ENCODE data around the gene KCNQ1. TPM values are rescaled to one million over a fixed set of nuclear protein-coding genes. Genes with fewer than 3 reads are reported as not detected.

KCNQ1 gene
- polyA plus RNA-seq, 1 donor from 2014 or later, result not detected

DNA sequence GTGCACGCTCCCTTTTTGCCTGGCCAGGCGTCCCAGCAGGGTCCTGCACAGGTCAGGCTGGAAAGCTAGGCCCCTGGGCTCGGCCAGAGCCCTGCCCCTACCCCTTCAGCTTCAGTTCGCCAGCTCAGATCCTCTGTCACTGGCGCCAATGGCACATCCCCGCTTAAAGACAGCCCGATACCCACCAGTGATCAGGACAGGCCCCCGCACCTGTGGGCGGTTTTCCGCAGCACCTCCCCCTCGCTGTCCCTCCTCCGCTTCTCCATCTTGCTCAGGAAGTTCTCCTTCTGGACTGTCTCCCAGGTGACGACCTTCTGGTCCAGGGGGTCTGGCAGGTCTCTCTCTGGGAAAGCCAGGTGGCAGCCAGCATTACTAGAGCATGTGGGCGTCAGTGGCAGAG, 38.4 kb upstream of the KCNQ1 start:
- Histone ChIP-seq H3K4me2 (ENCODE audit: low read length) (no peak overlapping the region), H3K9ac (ENCODE audit: low read length) (no peak overlapping the region), H3K9me3 (ENCODE audit: low read length) (no peaks in the 10 kb centered on the region), H4K20me1 (ENCODE audit: insufficient read depth) (no peaks in the 10 kb centered on the region), H3K79me2 (replicated peaks; ENCODE audit: insufficient read depth, low read length) (peaks cover 5% of the 10 kb centered on the region), H3F3A (ENCODE audit: insufficient read depth, low read length, poor library complexity, severe bottlenecking) (no peaks in the 10 kb centered on the region), H3K27me3 (ENCODE audit: insufficient read depth, low read depth, low read length) (no peaks in the 10 kb centered on the region), H3K27ac (ENCODE audit: low read length) (no peak overlapping the region), H3K4me3 (ENCODE audit: low read length) (no peak overlapping the region), H2AFZ (ENCODE audit: low read depth, low read length) (no peak overlapping the region), H3K9me2 (ENCODE audit: insufficient read depth, low read length) (no peaks in the 10 kb centered on the region), H3K36me3 (ENCODE audit: insufficient read depth, low read length) (no peaks in the 10 kb centered on the region)
- TF ChIP-seq, protein P1, sequence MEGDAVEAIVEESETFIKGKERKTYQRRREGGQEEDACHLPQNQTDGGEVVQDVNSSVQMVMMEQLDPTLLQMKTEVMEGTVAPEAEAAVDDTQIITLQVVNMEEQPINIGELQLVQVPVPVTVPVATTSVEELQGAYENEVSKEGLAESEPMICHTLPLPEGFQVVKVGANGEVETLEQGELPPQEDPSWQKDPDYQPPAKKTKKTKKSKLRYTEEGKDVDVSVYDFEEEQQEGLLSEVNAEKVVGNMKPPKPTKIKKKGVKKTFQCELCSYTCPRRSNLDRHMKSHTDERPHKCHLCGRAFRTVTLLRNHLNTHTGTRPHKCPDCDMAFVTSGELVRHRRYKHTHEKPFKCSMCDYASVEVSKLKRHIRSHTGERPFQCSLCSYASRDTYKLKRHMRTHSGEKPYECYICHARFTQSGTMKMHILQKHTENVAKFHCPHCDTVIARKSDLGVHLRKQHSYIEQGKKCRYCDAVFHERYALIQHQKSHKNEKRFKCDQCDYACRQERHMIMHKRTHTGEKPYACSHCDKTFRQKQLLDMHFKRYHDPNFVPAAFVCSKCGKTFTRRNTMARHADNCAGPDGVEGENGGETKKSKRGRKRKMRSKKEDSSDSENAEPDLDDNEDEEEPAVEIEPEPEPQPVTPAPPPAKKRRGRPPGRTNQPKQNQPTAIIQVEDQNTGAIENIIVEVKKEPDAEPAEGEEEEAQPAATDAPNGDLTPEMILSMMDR (IDR thresholded peaks at IDR 0.05; ENCODE audit: poor library complexity, severe bottlenecking), result no peak
- no peak for TF ChIP-seq EZH2 (IDR thresholded peaks at IDR 0.05; ENCODE audit: borderline replicate concordance, insufficient read depth, low read length, poor library complexity, severe bottlenecking)
- TF ChIP-seq POLR2AphosphoS5 (IDR thresholded peaks at IDR 0.05), result no peak
- TF ChIP-seq EP300 (conservative IDR thresholded peaks at IDR 0.05; ENCODE audit: poor library complexity, severe bottlenecking), result no peak
- no peak for TF ChIP-seq SMC3 (conservative IDR thresholded peaks at IDR 0.05; ENCODE audit: poor library complexity)
- TF ChIP-seq RAD21 (conservative IDR thresholded peaks at IDR 0.05), result no peak
- TF ChIP-seq, protein P2, sequence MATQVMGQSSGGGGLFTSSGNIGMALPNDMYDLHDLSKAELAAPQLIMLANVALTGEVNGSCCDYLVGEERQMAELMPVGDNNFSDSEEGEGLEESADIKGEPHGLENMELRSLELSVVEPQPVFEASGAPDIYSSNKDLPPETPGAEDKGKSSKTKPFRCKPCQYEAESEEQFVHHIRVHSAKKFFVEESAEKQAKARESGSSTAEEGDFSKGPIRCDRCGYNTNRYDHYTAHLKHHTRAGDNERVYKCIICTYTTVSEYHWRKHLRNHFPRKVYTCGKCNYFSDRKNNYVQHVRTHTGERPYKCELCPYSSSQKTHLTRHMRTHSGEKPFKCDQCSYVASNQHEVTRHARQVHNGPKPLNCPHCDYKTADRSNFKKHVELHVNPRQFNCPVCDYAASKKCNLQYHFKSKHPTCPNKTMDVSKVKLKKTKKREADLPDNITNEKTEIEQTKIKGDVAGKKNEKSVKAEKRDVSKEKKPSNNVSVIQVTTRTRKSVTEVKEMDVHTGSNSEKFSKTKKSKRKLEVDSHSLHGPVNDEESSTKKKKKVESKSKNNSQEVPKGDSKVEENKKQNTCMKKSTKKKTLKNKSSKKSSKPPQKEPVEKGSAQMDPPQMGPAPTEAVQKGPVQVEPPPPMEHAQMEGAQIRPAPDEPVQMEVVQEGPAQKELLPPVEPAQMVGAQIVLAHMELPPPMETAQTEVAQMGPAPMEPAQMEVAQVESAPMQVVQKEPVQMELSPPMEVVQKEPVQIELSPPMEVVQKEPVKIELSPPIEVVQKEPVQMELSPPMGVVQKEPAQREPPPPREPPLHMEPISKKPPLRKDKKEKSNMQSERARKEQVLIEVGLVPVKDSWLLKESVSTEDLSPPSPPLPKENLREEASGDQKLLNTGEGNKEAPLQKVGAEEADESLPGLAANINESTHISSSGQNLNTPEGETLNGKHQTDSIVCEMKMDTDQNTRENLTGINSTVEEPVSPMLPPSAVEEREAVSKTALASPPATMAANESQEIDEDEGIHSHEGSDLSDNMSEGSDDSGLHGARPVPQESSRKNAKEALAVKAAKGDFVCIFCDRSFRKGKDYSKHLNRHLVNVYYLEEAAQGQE (IDR thresholded peaks at IDR 0.05; ENCODE audit: borderline replicate concordance), result no peak
- no peak for TF ChIP-seq MXI1 (conservative IDR thresholded peaks at IDR 0.05; ENCODE audit: poor library complexity, severe bottlenecking)
- TF ChIP-seq TAF1 (IDR thresholded peaks at IDR 0.05; ENCODE audit: low read depth), result no peak

DNA sequence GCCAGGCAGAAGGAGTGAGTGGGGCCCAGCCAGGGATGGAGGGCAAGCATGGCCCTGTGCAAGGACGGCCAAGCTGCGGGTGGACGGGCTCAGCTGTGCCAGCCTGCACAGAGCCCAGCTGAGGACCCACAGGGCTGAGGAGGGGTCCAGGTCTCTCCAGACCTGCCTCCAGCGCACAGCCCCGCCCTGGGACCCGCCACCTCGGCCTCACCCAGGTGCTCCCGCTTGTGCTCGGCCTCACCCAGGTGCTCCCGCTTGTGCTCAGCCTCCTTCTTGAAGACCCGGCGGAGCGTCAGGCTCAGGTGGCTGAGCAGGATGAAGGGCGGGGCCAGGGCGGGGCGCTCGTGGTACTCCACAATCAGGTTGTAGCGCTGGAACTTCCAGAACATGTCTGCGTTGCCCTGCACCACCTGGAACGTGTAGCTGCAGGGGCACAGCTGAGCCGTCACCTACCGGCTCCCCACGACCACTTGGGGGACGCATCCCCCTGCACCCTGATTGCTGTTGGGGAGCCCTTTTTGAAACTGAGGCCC, 37.9 kb upstream of the KCNQ1 start:
- Histone ChIP-seq H3K27me3 (ENCODE audit: insufficient read depth, low read depth, low read length) (no peaks in the 10 kb centered on the region), H4K20me1 (ENCODE audit: insufficient read depth) (no peaks in the 10 kb centered on the region), H3F3A (ENCODE audit: insufficient read depth, low read length, poor library complexity, severe bottlenecking) (no peaks in the 10 kb centered on the region), H3K9me2 (ENCODE audit: insufficient read depth, low read length) (no peaks in the 10 kb centered on the region), H3K9me3 (ENCODE audit: low read length) (no peaks in the 10 kb centered on the region), H2AFZ (ENCODE audit: low read depth, low read length) (no peak overlapping the region), H3K4me2 (ENCODE audit: low read length) (no peak overlapping the region), H3K4me3 (ENCODE audit: low read length) (no peak overlapping the region), H3K9ac (ENCODE audit: low read length) (no peak overlapping the region), H3K36me3 (ENCODE audit: insufficient read depth, low read length) (no peaks in the 10 kb centered on the region), H3K27ac (ENCODE audit: low read length) (no peak overlapping the region), H3K79me2 (replicated peaks; ENCODE audit: insufficient read depth, low read length) (peaks cover under 1% of the 10 kb centered on the region)
- TF ChIP-seq RAD21 (conservative IDR thresholded peaks at IDR 0.05), result no peak
- TF ChIP-seq, protein P2 (IDR thresholded peaks at IDR 0.05; ENCODE audit: borderline replicate concordance), result no peak
- no peak for TF ChIP-seq TAF1 (IDR thresholded peaks at IDR 0.05; ENCODE audit: low read depth)
- no peak for TF ChIP-seq SMC3 (conservative IDR thresholded peaks at IDR 0.05; ENCODE audit: poor library complexity)
- no peak for TF ChIP-seq POLR2AphosphoS5 (IDR thresholded peaks at IDR 0.05)
- TF ChIP-seq EZH2 (IDR thresholded peaks at IDR 0.05; ENCODE audit: borderline replicate concordance, insufficient read depth, low read length, poor library complexity, severe bottlenecking), result no peak
- no peak for TF ChIP-seq EP300 (conservative IDR thresholded peaks at IDR 0.05; ENCODE audit: poor library complexity, severe bottlenecking)
- TF ChIP-seq, protein P1 (IDR thresholded peaks at IDR 0.05; ENCODE audit: poor library complexity, severe bottlenecking), result no peak
- TF ChIP-seq MXI1 (conservative IDR thresholded peaks at IDR 0.05; ENCODE audit: poor library complexity, severe bottlenecking), result no peak

Data from neural cell (in vitro differentiated cells).